GM23248 (cell line): ENCODE results near the gene CCDC127.

Experiments used
- EZH2 ChIP-seq: fragments of 200-600 bp; sonication (generic); IDR thresholded peaks from 2 replicates; pipeline ENCODE4 v1.6.1; 2018; ENCODE audit warnings: antibody characterized with exemption, mild to moderate bottlenecking; ENCODE audit not compliant: insufficient read depth, poor library complexity, severe bottlenecking
- EZH2phosphoT487 ChIP-seq: fragments of 200-600 bp; sonication (generic); IDR thresholded peaks from 2 replicates; pipeline ENCODE4 v1.6.1; 2018; ENCODE audit warnings: antibody characterized with exemption, moderate library complexity, mild to moderate bottlenecking, low read depth; ENCODE audit not compliant: insufficient read depth

DNA sequence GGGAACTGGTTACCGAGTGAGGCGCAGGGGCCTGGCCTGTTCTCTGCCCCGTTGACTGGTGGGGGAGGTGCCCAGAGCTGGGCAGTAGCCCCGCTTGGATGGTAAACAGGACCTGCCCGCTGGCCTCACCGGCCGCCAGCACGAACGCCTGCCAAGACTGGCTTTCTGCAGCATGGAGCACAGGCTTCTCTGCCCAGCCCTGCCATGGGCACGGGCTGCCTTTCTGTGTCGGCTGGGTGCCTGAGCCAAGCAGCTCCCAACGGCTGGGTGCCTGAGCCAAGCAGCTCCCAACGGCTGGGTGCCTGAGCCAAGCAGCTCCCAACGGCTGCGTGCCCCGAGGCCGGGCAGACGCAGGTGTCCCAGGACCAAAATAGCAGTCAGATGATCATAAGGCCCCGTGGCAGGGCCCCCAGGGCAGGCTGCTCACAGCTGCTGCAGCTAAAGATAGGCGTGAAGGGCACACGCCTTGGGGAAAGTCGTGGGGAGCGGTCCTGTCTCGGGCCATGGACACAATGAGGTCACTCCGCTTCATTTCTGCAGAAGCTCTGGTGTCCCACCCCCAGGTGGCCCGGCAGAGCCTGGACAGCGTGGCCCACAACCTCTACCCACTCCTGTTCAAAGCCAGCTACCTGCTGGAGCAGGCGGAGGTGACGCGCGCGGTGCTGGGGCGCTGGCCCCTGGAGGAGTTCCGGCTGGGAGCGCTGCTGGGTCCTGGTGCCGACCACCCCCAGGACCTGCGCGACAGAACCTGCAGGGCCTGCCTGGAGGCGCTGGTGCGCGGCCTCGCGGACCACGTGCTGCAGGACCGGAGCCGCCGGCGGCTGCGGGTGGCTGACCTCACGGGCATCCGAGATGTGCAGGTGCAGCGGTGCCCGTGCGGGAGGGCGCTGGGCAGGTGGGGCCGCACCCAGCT lies 26.7 kb downstream of the CCDC127 start, which contains the start of gene LRRC14B:
- TF ChIP-seq EZH2 (no peak), EZH2phosphoT487 (no peak)
